HG03521 (cell line): ENCODE measurements around the gene EVC2.

Source experiments
- ATAC-seq: cut with Tn5 transposase; IDR thresholded peaks from one replicate; pipeline ENCODE4 v1.9.1; 2021; ENCODE audit warnings: mild to moderate bottlenecking, moderate library complexity; ENCODE audit not compliant: unreplicated experiment

EVC2 gene

DNA sequence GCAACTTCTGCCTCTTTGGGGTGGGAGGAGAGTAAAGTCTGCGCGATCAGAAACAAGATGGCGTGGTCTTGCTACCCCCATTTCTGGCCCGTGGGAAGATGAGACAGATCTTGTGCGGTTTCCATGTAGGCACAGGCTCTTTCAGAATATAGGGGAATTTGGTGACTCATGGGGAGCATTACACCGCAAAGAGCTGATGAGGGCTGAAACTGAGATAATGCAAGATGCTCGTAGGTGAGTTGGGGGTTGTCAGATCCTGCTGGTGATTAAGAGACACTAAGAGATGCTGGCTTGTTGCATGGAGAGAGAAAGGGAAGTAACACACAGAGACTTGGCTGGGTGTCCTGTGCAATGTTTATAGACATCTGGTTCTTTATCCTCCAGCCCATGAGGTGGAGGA, 4.2 kb upstream of the EVC2 start:
- no peak for ATAC-seq

DNA sequence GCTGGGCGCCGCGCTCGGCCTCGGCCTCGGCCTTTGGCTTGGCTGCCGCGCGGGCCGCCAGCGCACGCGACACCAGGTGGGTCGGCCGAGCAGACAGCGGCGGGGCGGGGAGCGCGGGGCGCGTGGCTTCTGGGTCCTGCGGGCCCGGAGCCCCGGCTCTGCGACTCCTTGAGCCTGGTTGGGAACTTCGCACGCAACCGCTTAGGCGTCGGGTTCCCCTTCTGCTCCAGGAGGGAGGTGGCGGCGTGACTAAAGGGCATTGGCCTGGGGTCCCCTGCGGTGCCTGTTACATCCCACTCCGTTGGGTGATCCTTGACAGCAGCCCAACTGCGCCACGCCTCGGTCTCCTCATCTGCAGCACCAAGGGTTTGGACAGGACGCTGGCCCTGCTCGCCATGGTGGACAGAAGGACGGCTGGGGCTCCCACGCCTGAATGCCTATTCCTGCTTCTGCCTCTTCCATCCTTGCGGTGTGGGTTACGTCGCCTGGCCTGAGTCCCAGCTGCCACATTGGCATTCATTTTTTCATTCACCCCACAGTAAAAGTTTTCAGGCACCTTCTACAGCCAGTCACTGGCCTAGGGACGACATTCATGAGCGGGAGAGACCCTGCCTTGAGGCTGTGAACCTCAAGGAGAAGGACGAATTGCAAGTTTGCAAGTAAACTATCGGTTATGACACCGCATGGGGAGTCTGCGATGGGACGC, 3.3 kb upstream of the EVC2 start:
- no peak for ATAC-seq

DNA sequence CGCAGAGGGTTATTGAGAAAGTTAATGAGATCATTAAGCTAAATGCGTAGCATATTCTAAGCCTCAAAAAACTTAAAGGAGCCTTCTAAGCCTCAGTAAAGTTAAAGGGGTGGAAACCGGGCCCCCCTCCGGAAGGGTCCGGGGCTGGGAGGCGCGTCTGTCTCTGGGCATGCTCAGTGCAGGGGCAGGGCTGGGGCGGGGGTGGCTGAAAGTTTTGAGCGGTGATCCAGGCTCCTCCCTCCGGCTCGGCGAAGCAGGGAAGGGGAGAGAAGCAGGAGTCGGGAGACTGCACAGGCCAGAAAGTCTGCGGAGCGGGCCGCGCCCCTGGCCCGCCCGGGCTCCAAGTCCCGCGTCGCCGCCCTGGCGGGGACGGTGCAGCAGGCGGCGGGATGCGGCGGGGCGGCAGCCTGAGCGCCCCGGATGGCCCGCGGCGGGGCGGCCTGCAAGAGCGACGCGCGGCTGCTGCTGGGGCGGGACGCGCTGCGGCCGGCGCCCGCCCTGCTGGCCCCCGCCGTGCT, 2.7 kb upstream of the EVC2 start, which contains the start of gene EVC:
Gene EVC, plus strand, starts transcription at position 241 of the 518 bp plus-strand sequence. Its CDS starts 180 bp downstream, at position 421.
- ATAC-seq, result no peak

DNA sequence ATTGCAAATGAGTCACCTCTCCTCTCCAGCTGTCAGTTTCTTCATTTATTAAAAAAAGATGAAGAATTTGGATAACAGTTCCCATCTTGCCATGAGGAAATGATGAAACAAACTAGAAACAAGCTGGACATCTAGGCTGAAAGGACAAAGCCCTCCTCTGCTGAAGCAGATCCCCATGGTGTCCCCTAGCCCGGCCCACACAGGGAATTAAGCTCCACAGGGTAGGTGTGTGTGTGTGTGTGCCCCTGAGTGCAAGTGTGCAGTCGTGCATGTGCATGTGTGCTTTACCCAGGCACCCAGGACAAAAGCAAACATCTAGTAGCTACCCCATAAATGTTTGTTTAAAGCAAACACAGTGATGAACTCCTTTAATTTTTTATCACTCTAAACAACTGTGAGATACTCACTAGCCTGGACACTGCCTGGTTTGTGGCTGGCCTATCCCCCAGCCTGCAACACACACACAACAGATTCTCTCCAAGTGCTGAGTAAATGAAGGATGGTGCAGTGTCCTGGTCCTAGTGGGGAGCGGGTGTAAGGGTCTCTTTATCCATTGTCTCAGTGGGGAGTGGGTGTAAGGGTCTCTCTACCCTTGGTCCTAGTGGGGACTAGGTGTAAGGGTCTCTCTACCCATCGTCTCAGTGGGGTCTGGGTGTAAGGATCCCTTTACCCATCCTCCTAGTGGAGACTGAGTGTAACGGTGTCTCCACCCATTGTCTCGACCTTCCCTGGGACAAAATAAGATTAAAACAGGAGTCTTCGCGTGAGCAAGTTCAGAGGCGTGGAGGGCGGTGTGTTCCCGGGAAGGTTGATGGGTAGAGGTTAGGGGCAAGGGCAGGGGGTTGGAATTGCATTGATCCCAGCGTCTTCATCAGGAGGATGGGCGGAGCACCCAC, 2.0 kb upstream of the EVC2 start:
- no peak for ATAC-seq

DNA sequence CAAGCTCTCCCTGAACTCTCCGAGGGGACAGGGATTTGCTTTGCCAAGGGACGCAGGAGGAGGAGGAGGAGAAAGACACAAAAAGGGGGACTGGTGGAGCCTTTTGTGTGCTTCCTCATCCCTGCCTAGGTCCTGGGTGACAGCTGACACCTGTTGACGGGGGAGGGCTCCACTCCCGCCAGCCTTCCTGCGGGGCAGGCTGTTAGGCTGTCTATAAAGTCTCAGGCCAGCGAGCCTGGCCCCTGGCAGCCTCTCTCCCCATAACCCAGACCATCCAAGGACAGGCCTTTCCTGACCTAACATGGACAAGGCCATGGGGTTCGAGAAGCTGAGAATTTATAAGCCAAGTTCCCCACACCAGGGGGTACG, 832 bp upstream of the EVC2 start:
- ATAC-seq, result no peak

DNA sequence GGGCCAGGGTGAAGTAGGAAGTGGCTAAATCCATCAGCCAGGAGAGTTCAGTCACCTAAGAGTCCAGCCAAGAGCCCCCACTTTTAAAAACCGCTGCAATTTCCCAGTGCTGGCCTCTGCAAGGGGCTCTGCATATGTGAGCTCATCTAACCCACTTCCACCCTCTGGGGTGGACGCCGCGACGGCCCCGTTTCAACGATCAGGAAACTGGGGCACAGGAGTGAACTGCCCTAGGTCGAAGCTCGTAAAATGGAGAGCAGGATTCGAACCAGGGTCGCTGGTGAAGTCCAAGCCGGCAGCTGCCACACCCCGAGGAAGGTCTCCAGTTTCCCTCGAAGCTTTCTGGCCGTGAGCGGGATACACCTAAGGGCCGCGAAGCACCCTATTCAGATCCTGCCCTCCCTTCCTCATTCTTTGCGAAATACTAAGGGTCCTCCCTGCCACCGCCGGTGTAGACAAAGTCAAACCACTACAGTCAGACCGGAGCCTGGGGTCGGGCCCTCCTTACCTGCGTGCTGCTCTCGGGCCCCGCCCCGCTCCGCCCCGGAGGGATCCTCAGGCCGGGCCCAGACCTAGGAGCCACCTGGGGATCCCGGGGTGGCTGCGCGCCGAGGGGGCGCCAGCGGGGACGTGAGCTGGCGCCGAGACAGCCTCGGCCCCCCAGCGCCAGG, 446 bp downstream of the EVC2 start:
- ATAC-seq, result no peak

DNA sequence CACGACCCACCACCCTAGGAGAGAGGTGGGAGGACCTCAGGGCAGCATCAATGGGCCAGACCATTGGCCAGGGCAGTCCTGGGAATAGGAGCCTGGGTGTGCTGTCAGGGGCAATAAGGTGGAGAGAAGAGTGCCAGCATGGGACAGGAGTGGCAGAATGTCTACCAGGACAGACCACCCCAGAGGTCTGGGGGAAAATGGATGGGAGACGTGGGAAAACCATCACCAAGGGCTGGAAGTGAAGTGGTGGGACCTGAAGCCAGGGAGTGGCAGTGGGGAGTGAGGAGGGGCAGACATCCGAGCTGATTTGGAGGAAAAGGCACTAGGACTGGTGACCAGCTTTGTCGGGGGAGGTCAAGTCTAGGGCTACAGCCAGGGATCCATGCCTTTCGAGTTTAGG, 993 bp downstream of the EVC2 start:
- no peak for ATAC-seq

DNA sequence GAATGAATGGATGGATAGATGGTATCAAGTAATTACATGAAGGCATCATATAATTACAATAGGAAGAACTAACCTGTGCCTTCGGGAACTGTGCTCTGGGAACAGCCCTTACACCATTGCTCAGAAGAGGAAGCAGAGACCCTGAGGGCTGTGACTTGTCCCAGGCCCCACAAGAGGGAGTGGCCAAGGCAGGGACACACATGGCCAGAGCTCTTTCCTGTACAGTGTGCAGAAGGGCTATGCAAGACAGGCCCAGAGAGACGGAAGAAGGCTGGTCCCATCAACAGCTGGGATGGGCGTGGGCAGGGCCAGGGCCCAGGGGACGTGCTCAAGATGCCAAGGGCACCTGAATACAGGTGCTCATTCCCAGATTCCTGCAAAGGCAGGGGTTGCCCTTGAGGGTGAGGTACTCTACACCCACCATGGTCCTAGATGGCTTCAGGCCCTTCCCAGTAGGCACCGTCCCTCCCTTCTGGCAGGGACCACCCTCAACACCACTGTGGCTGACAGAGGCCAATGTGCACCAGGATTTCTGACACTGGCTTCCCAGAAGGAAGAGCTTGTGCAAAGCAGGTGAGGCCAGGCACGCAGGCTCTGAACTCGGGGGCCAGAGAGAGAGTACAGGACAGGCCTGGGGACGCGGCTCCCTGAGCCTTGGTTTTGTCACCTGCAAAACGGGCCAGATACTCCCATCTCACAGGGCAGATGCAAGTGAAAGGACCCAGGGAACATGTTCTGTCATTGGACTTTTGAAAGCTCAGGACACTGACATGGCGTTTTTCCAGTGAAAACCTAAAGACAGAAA, 1.7 kb downstream of the EVC2 start:
- no peak for ATAC-seq

DNA sequence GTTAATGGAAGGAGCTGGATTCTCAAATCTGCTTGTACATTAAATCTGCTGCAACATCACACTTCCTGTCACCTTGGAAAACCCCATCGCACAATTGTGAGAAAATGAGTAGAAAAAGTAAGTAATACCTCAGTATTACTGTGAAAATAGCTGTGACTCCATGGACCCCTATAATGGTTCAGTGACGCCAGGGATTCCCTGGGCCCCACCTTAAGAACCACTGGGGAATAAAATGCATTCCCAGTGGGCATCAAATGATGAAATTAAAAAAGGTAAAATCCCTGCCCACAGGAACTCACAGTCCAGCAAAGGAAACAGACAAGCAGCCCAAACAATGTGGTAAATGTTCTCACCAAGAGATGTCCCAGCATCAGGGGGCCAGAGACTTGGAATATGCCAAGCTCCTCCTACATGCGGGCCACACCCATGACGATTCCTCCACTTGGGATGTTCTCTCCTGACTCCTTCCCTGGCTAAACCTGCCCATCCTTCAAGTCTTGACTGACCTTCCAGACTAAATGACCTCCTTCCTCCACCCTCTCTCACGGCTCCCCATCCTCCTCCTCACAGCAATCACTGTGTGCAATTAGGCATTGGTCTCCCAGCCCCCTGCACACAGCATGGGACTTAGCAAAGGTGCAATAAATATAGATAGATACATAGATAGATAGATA, 2.6 kb downstream of the EVC2 start:
- ATAC-seq, result no peak

DNA sequence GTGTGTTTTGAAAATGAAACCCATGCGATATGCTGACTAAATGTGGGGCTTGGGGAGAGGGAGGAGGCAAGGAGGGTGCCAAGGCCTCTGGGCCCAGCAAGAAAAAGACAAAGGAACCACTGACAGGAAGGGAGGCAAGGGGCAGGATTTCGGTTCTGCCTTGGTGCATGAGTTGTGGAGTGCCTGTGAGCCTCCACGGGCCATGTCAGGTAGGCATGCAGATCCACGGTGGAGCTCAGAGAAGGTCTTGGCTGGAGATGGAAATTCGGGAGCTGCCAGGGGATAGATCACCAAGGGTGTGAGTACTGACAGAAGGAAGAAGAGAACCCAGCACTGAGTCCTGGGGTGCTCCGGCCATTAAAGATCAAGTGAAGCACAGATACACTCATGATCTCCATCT, 4.1 kb downstream of the EVC2 start:
- no peak for ATAC-seq

DNA sequence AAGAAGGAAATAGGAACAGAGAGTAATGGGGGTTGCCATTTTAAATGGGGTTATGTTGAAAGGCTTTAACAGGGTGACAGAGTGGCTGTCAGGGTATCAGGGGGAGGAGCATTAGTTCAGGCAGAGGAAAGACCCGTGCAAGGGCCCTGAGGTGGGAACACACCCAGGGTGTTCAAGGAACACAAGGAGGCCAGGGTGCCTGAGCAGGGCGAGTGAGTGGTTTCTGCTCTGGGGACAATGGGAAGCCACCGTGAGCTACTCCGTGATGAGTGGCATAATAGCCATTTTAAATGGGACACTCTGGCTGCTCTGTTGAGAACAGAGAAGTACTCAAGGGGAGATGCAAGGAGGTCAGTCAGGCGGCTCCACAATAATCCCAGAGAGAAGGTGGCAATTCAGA, 4.5 kb downstream of the EVC2 start:
- no peak for ATAC-seq

DNA sequence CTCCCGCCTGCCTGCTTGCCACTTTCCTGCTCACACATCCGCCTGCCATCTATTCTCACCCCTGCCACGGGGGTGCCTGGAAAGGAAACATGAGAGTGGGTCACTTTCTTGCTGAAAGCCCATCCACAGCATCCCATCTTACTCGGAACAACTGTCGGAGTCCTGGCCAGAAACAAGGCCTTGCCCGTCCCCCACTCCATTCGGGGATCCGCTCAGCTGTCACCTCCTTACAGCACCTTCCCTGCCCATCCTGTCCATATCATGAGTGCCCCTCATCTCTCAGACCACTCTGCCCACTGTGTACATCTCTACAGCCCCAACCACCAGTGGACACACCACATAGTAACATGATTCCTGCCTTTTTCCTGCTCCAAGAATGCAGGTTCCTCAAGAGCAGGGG, 6.4 kb downstream of the EVC2 start:
- ATAC-seq, result no peak

DNA sequence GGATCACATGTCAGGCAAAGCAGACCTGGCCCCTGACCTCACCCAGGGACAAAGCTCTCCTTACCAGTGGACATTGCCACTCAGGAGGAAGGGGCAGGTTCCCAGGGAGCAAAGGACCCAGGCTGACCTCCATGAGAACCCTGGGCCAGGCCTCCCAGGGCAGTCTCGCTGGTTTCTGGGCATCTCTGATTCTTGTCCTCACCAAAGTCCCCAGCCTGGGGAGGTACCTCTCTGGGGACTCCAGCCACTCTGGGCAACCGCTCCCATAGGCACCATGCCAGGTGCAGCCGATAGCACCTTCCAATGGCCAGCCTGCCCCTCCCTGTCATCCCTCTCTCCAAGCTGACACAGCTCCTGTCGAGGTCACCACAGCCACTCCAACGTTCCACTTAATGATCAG, 7.9 kb downstream of the EVC2 start:
- ATAC-seq, result no peak

DNA sequence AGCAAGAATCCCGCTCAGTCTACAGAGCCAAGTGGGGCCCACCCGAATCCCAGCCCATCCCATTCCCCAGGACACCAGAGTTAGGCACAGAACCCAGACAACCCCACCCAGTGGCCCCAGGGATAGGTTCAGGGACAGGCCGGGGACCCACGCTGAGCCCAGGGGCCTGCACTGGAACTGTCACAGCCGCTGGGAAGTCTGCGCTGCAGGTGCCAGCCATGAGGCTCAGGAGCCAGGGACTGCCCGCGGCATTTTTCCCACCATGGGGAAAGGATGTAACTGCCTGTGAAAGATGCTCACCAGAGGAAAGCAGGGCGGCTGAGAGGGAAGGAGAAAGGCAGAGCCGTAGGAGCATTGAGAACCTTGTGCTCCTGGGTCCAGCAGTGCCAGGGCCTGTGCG, 12.0 kb downstream of the EVC2 start:
- no peak for ATAC-seq

DNA sequence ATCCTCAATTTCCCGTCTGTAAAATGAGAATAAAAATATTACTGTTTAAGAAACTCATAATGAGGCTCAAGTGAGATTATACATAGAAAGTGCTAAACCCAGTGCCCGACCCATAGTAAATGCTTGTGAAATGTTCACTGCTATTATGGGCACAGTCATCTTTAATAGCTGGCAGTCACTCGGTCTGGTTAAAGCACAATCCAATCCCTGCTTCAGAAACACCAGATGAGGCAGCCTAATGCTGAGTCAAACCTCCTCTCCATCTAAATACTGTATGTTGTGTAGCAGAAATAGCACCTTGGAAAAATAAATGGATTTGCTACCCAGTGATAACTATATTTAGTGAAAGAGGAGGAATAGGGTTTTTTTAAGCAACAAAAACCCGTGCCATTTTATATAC, 14.5 kb downstream of the EVC2 start:
- ATAC-seq, result no peak

DNA sequence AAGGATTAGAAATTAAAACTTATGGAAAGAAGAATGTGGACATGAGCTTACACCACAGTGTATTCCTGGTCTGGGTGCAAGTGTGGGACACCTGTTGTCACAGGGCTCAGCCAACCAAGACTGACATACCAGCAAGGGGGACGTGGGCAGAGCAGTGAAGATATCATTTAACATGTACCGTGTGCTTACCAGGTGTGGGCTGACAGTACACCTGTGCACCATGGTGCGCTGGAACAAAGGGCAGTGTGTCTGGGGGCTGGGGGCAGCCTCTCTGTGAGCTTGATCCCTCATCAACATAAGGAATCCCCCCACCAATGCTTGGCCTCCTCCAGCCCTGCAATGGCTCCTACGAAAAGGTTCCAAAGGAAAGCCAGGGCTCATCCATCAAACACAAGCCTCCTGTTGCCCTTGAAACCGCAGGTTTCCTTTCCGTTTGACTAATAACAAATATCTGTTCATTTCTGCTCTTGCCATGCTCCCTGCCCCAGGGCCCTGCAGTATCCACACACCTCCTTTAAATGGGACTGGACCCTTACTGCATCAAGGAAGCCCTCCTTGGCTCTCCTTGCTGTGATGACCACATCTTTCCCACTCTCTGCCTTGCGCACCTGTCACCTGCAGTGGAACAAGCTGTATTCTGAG, 16.7 kb downstream of the EVC2 start:
- ATAC-seq, result no peak

DNA sequence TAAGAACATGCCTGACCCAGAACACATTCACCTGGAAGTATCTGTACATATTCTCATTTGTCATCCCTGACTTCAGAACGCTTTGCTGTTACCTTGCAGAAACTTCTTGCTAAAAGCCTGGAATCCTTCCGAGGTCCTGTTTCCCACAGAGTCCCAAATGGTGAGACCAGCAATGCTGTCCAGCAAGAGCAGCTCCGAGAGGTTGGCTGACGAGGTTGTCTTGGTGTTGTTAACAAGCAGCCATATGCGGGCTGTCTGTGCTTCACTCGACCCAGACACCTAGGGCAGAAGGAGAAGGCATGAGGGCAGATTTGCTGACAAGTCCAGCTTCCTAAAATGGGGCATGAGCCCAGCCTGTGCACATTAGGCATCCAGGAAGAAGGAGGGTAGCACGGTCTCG, 19.3 kb downstream of the EVC2 start:
- no peak for ATAC-seq

DNA sequence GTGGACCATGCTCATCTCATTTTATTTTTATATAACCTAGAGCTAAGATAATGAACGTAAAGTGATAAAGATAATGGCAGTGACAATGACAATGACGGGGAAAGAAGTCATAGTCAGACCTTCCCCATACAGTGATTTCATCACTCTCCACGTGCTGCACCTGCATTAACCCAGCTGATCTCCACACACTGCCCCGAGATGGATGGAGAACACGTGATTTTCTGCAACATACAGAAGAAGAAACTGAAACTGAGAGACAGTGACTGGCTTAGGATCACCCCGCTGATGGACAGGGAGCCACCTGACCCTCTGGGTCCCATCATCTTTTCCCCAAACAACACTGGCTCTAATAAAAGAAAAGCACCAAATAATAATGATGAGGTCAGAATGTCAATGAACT, 22.0 kb downstream of the EVC2 start:
- ATAC-seq, result no peak

DNA sequence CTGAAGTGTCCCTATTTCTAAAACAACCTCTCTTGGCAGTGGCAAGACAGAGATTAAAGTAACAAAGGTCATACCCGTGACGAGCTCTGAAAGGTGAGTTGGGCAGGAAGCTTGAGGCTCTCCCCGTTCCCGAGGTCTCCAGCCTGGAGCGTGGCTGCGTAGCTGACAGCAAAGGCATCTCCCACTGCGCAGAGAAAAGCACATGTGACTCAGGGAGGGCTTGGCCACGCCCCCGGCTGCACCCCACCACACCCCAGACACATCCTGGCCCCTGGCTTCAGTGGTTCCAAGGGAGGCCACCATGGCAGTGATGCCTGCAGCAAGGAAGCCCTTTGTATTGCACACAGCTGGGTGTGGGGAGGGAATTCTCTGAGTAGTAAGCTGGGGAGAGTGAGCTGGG, 23.1 kb downstream of the EVC2 start:
- ATAC-seq, result no peak

DNA sequence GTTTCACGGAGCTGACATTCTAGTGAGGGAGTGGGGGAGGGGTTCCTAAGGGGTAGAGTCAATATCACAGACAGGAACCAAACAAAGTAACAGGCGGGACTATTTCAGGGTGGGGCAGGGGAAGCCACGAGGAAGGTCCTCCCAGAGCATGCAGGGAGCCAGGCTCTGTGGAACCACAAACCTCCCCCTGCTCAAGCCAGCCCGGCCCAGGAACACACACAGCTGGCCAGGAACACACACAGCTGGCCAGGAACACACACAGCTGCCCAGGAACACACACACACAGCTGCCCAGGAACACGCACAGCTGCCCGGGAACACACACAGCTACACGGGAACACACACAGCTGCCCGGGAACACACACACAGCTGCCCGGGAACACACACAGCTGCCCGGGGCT, 24.8 kb downstream of the EVC2 start:
- no peak for ATAC-seq
